ACC112 (cell line): Measurements from ENCODE around the gene DDOST.

Experiments
- H2AFZ ChIP-seq: fragments of 200-600 bp; sonication (generic); one replicate; pipeline ENCODE4 v1.6.0; 2017; ENCODE audit warnings: antibody characterized with exemption, low read length; ENCODE audit not compliant: unreplicated experiment
- H3K27ac ChIP-seq: fragments of 200-600 bp; sonication (generic); 2 replicates; pipeline ENCODE4 v1.5.1; 2014; ENCODE audit warnings: low read depth, mild to moderate bottlenecking, antibody characterized with exemption, low read length, moderate library complexity
- H3K27me3 ChIP-seq: fragments of 200-600 bp; sonication (generic); 2 replicates; pipeline ENCODE4 v1.6.1; 2014; ENCODE audit warnings: mild to moderate bottlenecking, antibody characterized with exemption, low read length, moderate library complexity, mixed read lengths; ENCODE audit not compliant: insufficient read depth
- H3K36me3 ChIP-seq: fragments of 200-600 bp; sonication (generic); 2 replicates; pipeline ENCODE4 v1.6.1; 2016; ENCODE audit warnings: mild to moderate bottlenecking, antibody characterized with exemption, low read length, moderate library complexity, mixed read lengths; ENCODE audit not compliant: insufficient read depth
- H3K4me1 ChIP-seq: fragments of 200-600 bp; sonication (generic); one replicate; pipeline ENCODE4 v1.6.1; 2016; ENCODE audit warnings: low read length, mixed read lengths; ENCODE audit not compliant: insufficient read depth, unreplicated experiment, control insufficient read depth
- H3K4me3 ChIP-seq: fragments of 200-600 bp; sonication (generic); 2 replicates; pipeline ENCODE4 v1.5.1; 2014; ENCODE audit warnings: mild to moderate bottlenecking, low read depth, low read length
- H3K79me2 ChIP-seq: fragments of 200-600 bp; sonication (generic); one replicate; pipeline ENCODE4 v1.6.0; 2016; ENCODE audit warnings: low read length; ENCODE audit not compliant: control insufficient read depth, unreplicated experiment, insufficient read depth

Gene DDOST

GRCh38 chr1:20661207-20662109, at the start of gene DDOST:
DDOST (minus strand) TSS chr1:20661369; CDS start chr1:20661350, 19 bp downstream.
- peak within 1 kb of the TSS; percentile 89 for H2AFZ ChIP-seq
- H3K27ac ChIP-seq, result no peak within 1 kb of the TSS
- H3K36me3 ChIP-seq, result 0 out of 2 replicates have a peak, but pooled peaks cover 6% of the 10 kb centered on the region
- H3K4me3 ChIP-seq, result peak within 1 kb of the TSS; percentile 99
- H3K79me2 ChIP-seq, result peaks cover 45% of the 10 kb centered on the region
- H3K4me1 ChIP-seq, result peaks cover 15% of the 10 kb centered on the region
- H3K27me3 ChIP-seq, result no peaks in the 10 kb centered on the region

- no peak overlapping the region for H2AFZ ChIP-seq
- H3K27me3 ChIP-seq, result no peaks in the 10 kb centered on the region
- no peaks in the 10 kb centered on the region for H3K79me2 ChIP-seq
- no peak overlapping the region for H3K27ac ChIP-seq
- H3K4me3 ChIP-seq, result no peak overlapping the region
- H3K4me1 ChIP-seq, result no peaks in the 10 kb centered on the region
- no peaks in the 10 kb centered on the region for H3K36me3 ChIP-seq
These were observed 49.5 kb upstream of the DDOST start for GRCh38 chr1:20710469-20711284.

GRCh38 chr1:20709868-20710267, 48.7 kb upstream of the DDOST start:
- no peaks in the 10 kb centered on the region for H3K79me2 ChIP-seq
- no peak overlapping the region for H2AFZ ChIP-seq
- no peak overlapping the region for H3K27ac ChIP-seq
- H3K4me1 ChIP-seq, result no peaks in the 10 kb centered on the region
- no peaks in the 10 kb centered on the region for H3K36me3 ChIP-seq
- H3K4me3 ChIP-seq, result no peak overlapping the region
- no peaks in the 10 kb centered on the region for H3K27me3 ChIP-seq

DNA sequence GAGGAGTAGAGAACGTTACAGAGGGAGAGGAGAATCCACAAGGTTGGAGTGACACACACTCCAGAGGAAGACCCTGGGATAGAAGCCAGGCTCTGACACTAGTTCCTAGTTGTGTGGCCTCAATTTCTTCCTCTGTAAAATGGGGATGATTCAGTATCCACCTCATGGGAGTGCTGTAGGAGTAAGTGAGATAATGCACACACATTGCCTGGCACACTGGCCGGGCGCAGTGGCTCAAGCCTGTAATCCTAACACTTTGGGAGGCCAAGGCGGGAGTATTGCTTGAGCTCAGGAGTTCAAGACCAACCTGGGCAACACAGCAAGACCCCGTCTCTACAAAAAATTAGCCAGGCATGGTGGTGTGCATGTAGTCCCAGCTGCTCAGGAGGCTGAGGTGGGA, 47.7 kb upstream of the DDOST start:
- Histone ChIP-seq H3K36me3 (no peaks in the 10 kb centered on the region), H3K4me1 (no peaks in the 10 kb centered on the region), H2AFZ (no peak overlapping the region), H3K4me3 (no peak overlapping the region), H3K27ac (no peak overlapping the region), H3K27me3 (no peaks in the 10 kb centered on the region), H3K79me2 (no peaks in the 10 kb centered on the region)

DNA sequence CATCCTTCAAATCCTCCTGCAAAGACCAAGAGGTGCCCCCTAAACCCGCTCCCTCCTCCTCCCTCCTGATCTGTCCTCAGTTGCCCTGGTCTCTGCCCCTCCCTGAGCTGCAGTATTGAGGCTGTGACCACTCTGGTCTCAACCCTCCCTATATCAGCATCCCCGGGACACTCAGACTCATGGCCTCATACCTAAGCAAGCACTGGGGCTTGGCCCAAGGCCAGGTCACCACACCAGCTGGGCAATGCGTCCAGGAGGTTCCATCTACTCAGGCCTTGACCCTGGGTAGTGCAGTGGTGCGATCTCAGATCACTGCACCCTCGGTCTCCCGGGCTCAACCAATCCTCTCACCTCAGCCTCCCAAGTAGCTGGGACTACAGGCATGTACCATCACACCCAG, 46.9 kb upstream of the DDOST start:
- no peak overlapping the region for H2AFZ ChIP-seq
- H3K36me3 ChIP-seq, result no peaks in the 10 kb centered on the region
- H3K4me3 ChIP-seq, result no peak overlapping the region
- no peaks in the 10 kb centered on the region for H3K4me1 ChIP-seq
- no peaks in the 10 kb centered on the region for H3K79me2 ChIP-seq
- H3K27ac ChIP-seq, result no peak overlapping the region
- H3K27me3 ChIP-seq, result no peaks in the 10 kb centered on the region

GRCh38 chr1:20706841-20707240, 45.7 kb upstream of the DDOST start:
- H3K79me2 ChIP-seq, result no peaks in the 10 kb centered on the region
- no peaks in the 10 kb centered on the region for H3K36me3 ChIP-seq
- H3K4me1 ChIP-seq, result no peaks in the 10 kb centered on the region
- H3K4me3 ChIP-seq, result no peak overlapping the region
- H3K27me3 ChIP-seq, result no peaks in the 10 kb centered on the region
- no peak overlapping the region for H3K27ac ChIP-seq
- H2AFZ ChIP-seq, result no peak overlapping the region

- H3K4me3 ChIP-seq, result no peak overlapping the region
- H2AFZ ChIP-seq, result no peak overlapping the region
- no peaks in the 10 kb centered on the region for H3K4me1 ChIP-seq
- no peaks in the 10 kb centered on the region for H3K27me3 ChIP-seq
- H3K27ac ChIP-seq, result no peak overlapping the region
- no peaks in the 10 kb centered on the region for H3K79me2 ChIP-seq
- H3K36me3 ChIP-seq, result no peaks in the 10 kb centered on the region
These were observed 44.1 kb upstream of the DDOST start for GRCh38 chr1:20705203-20705755.

- Histone ChIP-seq H3K27me3 (no peaks in the 10 kb centered on the region), H3K27ac (no peak overlapping the region), H3K4me3 (no peak overlapping the region), H2AFZ (no peak overlapping the region), H3K4me1 (no peaks in the 10 kb centered on the region), H3K36me3 (no peaks in the 10 kb centered on the region), H3K79me2 (no peaks in the 10 kb centered on the region)
These were observed 43.4 kb upstream of the DDOST start for GRCh38 chr1:20704390-20705202.

GRCh38 chr1:20703124-20703756, 42.1 kb upstream of the DDOST start:
- Histone ChIP-seq H3K4me3 (no peak overlapping the region), H3K27ac (no peak overlapping the region), H3K79me2 (no peaks in the 10 kb centered on the region), H3K27me3 (no peaks in the 10 kb centered on the region), H3K4me1 (peaks cover 6% of the 10 kb centered on the region), H3K36me3 (no peaks in the 10 kb centered on the region), H2AFZ (no peak overlapping the region)

GRCh38 chr1:20702416-20702815, 41.2 kb upstream of the DDOST start:
- H2AFZ ChIP-seq, result no peak overlapping the region
- no peak overlapping the region for H3K4me3 ChIP-seq
- peaks cover 14% of the 10 kb centered on the region for H3K4me1 ChIP-seq
- H3K79me2 ChIP-seq, result no peaks in the 10 kb centered on the region
- H3K27ac ChIP-seq, result no peak overlapping the region
- no peaks in the 10 kb centered on the region for H3K27me3 ChIP-seq
- no peaks in the 10 kb centered on the region for H3K36me3 ChIP-seq
